Left renal cortex interstitium (tissue), 4 donors: ENCODE results near the gene PDSS2. TPM values are rescaled to one million over a fixed set of nuclear protein-coding genes. Genes with fewer than 3 reads are reported as not detected.
"Not testable (repeated sequence)": the region's sequence is repeated elsewhere in the genome, so short reads cannot be mapped to it uniquely, and the experiment has no call there.

ENCODE experiments used
- DNase-seq, 4 donors: peaks; one replicate each; pipeline ENCODE4 v3.0.0-alpha.2; 2013; ENCODE audit warnings: low read depth in 4 of 4, low spot score in 2 of 4, missing footprints in 1 of 4
- polyA plus RNA-seq, 4 donors: library from polyadenylated mRNA; unstranded; fragments of 120-200 nt; gene quantifications; one replicate each; pipeline ENCODE4 v1.2.1, GENCODE V29; 2013; ENCODE audit not compliant: insufficient read length in 4 of 4

PDSS2 gene
- polyA plus RNA-seq, 4 donors: 16.7 to 19.9 (median 17.7) TPM

DNA sequence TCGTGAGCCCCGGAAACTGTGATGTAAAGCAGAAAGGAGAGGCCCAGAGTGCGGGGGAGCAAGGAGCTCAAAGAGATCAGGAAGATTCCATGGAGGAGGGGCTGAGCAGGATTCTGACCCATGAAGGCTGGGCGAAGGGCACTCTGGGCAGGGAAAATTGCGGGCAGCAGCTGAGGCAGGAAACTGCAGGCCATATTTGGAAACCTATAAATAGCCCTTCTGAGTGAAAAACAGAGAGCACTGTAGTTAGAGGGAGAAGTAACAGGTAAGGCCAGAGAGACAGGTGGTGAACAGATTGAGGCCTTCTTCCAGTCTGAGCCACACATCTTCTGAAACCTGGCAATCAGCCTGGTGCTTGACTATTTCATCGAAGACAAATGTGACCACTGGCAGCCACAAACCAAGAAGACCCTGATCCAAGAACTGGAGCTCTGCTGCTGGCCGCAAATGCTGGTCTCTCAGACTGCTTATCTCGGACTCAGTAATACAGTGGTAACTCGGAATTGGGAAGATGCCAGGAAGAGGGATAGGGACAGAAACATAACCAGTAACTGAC, 329.9 kb downstream of the PDSS2 start:
- DNase-seq: no peak

DNA sequence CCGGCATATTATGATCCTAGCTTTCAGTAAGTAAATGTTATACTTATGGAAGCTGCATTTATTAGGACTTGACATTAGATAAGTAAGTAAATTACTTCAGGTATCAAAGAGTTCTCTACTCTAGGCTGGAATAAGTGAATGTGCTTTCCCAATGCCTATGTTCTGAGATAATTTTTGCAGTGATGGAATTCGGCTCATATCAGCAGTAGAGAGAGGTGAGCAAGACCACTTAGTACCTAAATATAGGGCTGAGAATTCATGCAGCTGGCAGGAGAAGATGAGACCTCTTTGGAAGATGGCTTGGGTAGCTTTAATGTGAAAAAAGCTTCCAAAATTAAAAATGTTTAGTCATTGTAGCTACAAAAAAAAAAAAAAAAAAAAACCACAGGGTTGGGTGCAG, 330.8 kb downstream of the PDSS2 start:
- DNase-seq: no peak

DNA sequence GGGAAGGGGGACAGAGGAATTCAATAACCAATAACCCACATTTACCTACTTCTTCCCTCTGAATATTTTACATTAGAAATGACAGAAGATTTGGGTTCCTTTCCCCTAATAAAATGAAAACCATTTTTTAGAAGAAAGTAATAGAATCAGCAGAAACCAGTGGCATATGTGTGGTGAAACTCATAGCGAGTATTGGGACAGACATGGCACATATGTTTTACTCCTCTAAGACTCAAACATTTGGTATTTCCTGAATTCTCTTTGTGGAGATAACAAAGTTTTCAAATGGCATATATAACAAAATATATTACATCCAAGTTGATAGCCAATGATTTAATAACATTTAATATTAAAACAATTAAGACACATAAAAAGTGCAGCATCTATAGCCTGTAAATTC, 331.2 kb downstream of the PDSS2 start:
- DNase-seq: no peak

DNA sequence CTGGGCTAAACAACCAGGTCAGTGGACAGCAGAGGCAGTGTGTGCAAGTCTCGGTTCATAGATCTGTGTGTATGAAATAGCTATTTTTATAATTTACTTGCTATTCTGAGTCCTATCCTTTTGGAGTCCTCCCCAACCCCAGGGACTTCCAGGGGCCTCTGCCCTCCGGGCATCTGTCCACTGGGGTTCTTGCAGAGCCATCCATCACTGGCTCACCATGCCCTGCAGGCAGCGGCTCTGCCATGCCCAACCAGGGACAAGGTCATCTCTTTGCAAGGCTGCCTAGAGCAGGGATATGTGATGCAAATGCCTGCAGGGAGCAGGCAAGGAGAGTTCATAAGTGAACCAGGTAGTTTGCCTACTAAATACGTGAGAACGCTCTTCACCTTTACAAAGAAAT, 333.6 kb downstream of the PDSS2 start:
- DNase-seq: no peak

DNA sequence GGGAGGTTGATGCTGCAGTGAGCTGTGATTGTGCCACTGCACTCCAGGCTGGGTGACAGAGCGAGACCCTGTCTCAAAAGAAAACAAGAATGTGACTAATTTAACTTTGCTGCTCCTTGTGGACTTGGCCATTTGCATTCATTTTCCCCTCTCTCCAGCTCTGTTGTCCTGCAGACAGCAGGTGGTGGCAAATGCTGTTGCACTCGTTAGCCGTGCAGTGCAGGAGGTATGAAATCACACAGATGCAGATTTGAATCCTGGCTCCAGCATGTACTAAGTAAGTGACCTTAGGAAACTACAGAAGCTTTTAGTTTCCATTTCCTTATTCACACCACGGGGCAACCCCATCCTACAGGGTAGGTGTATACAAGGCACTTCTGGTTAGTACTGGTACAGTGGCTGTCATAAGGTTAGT, 334.4 kb downstream of the PDSS2 start:
- no peak for DNase-seq

DNA sequence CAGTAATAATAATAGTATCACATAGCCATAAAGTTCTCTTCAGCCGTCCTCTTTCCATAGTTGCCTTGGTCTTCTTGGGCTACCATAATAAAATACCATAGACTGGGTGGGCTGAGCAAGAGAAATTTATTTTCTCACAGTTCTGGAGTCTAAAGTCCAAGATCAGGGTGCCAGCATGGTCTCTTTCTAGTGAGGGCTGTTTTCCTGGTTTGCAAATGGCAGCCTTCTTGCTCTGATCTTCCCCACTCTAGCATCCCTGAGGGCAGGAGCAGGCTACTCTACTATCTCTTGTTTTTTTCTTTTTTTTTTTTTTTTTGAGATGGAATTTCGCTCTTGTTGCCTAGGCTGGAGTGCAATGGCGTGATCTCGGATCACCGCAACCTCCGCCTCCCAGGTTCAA, 335.9 kb downstream of the PDSS2 start:
- no peak for DNase-seq

DNA sequence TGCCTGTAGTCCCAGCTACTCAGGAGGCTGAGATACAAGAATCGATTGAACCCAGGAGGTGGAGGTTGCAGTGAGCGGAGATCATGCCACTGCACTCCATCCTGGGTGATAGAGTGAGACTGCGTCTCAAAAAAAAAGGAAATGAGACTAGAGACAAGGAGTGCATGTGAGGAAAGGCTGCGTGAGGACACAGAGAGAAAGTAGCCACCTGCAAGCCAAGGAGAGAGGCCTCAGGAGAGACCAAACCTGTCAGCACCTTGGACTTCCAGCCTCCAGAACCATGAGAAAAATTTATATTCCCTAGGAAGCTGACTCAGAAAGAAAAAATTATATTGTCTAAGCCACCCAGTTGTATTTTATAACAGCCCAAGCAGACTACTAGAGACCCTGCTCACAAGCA, 336.6 kb downstream of the PDSS2 start:
- DNase-seq: no peak

DNA sequence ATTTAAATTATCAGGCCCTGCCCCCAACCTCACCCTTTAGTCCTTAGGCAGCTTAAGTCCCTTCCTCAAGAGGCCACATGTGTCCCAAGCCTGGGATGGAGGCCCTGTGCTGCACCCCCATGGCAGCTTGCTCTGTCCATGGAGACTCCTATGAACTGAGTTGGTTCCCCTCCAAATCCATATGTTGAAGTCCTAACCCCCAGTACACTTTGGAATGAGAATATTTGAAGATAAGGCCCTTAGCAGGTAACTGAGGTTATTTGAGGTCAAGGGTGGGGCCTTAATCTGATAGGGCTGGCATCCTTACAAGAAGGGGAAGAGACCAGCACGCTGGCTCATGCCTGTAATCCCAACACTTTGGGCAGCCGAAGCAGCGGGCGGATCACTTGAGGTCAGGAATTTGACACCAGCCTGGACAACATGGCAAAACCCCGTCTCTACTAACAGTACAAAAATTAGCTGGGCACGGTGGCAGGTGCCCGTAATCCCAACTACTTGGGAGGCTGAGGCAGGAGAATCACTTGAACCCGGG, 337.3 kb downstream of the PDSS2 start:
- no peak for DNase-seq

DNA sequence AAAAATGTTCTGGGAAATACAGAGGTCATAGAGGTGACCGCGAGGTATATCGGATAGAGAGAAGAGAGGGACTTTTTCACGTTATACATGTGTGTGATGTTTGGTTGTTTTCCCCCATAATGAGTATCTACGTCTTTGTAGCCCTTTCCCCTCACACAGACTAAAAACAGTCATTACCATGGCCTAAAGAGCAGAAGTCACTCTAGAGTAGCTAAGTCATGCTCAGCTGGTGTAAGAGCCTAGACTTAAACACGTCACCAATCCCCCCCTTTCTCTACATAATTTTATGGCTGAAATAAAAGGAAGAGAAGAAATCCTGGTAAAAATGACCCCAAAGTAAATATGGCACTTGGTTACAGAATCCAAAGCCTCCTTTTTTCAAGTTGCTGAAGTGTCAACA, 338.1 kb downstream of the PDSS2 start:
- no peak for DNase-seq

DNA sequence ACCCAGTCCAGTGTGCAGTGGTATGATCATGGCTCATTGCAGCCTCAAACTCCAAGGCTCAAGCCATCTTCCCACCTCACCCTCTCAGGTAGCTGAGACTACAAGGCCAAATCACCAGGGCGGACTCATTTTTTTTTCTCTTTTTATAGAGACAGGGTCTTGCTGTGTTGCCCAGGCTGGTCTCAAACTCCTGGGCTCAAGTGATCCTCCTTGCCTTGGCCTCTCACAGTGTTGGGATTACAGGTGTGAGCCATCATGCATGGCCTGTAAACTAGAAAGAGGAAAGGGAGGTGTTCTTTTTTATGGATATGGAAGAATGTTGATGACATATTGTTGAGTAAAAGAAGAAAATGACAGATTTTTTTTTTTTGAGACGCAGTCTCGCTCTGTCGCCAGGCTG, 339.0 kb downstream of the PDSS2 start:
- no peak for DNase-seq

DNA sequence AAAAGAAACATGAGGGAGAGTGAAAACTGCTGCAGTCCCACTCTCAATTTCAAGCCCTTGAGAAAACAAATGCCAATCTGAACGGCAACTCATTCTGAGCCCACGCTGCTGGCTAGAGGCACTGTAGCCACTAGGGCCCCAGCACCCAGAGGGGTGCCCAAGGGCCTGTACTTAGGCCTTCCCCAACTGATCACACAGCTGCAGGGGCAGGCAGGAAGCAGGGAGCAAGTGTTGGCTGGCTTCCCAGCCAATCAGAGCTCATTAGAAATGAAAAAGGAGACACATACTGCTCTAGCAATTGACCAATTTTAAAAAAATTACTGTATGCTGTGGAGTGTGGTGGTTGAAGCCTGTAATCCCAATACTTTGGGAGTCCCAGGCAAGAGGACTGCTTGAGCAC, 340.4 kb downstream of the PDSS2 start:
- no peak for DNase-seq

DNA sequence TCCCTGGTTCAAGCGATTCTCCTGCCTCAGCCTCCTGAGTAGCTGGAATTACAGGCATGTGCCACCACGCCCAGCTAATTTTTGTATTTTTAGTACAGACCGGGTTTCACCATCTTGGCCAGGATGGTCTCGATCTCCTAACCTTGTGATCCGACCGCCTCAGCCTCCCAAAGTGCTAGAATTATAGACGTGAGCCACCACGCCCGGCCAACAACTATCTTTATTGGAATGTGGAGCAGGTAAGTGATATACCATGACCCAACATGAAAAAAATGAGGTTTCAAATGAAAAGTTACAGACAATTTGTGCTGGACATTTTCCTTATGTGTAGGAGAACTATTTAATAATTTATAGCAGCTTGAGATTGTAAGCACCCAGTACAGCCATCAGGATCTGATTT, 340.8 kb downstream of the PDSS2 start:
- not testable (repeated sequence) for DNase-seq

DNA sequence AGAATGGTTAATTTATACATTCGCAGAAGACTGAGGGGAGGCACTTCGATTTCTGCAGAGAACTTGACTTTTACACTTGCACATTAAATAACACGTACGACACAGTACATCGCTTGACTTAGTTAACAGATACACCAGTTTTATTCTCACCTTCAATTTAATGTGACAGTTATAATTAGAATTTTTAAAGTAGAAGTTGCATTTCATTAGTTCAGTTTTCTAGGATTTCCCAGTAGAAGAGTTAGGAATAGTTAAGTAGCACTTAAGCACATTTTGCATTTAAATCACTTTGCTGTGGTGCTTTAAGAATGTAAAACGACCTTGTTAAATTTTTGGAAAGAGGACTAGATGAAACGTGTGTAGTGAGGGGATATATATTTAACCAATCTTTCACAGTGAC, 342.4 kb downstream of the PDSS2 start:
- DNase-seq: no peak

DNA sequence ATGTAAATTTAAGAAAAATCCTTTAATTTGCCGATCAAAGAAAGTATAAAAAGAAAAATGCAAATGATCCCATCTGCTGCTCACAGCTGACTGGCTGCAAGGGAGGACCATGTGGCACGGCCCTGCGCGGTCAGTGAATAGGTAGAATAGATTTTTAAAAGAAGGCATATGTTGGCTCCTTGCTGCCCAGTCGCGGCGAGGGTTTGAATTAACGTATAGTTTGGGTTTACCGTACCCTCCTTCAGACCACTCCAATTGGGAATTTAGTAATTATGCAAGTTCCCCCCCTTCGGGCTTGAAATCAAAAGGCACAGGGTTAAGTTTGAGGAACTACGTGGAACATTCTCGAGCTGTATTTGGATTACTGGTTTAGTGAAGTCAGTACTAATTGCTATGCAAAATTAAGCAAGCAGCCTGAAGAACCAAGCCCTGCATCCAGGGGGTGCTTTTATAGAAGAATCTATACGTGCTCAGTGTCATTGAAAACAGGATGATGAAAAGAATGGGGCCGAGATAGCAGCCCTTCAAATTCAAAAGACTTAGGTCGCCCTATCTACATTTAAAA, 343.0 kb downstream of the PDSS2 start:
- DNase-seq: peak in 1 of 4 donors; percentile 56

DNA sequence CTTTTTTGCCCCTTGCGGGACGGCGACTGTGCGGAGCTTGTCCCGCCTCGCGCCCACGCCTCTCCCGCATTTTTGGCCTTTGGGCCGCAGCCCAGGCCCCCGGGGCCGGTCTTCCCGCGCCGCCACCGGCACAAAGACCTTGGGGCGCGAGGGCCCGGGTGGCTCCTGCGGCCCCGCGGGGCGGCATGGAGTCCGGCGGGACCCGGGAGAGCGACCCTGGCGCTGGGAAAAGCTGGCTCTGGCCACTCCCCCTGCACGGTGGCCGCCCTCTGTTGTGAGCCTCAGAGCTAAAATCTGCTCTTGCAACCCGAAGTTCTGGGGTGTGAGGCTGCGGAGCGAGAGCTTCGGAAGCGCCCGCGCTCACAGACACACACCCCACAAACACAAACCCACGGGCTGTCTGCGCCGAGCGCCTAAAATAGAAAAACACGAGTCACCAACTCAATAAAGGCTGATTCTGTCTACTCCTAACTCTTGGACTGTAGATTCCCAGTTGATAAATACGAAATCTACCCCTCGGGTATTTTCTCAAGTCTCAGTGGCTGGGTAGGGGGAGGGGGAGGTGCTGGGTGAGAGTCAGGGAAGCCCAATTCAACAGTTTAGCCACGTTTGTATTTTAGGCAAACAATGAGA, 343.6 kb downstream of the PDSS2 start:
- peak in 2 of 4 donors; percentile 54 to 60 for DNase-seq

DNA sequence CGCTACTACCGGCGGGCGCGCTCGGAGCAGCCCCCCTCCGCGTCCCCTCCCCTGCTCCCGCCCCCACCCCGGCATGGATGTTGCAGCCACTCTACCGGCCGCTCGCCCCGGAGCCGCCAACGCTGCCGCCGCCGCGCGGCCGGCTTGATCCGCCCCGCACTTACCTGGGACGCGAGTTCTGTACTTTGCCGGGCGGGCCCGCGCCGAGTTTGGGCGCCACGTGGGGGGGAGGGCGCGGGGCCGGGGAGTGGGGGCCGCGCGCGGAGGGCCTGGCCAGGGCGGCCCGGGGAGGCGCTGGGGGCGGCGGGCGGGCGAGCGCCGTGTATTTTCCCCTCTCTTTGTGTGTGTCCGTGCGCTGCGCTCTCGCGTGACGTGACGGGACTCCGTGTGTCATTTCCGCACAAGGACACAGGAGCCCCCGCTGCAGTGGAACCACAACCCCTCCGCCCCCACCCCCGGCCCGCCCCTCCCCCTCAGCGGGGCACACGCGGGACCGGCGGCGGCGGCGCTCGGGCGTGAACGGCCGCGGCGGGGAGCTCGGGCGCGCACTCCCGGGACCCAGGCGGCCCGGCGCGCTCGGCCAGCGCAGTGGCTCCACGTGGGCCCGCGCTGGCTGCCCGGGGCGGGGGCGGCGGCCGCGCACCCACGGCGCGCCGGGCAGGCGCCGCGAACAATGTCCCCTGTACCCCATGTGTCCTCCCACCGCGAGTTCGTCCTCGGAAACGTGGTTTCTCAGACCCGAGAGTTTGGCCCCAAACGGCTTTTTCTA, 344.3 kb downstream of the PDSS2 start, which contains the start of gene BEND3:
Gene BEND3, minus strand, starts transcription at position 590 of the 769 bp plus-strand sequence. CDS start 16,230 bp downstream, outside the sequence.
- no peak for DNase-seq

DNA sequence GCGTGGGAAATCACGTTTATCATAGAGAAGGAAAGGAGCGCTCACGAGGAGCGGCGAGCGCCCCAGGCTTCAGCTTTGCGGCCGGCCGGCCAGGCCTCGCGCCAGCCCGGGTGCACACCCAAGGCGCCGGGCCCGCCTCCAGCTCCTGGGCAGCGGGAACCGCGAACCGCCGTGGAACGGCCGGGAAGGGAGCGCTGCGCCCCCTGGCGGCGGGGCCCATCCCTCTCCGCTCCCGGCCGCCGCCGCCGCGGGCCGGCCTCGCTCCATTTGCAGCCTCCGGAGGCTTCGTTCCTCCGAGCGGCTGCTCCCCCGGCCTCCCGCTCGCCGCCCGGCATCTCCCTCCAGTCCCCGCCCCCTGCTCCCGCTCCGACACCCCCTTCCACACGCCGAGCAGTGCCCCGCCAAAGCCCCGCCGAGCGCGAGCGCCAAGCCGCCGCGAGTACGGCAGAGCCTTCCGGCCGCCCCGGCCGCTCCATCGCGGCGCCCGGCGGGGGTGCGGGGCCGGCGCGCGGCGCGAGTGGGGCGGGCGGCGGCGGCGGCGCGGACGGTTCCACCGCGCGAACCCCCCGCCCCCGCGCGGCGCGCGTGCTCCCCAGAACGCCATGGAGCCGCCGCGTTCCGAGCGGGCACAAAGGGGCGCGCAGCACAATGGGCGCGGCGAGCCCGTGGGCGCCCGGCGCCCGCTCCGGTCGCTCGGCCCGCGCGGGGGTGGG, 345.0 kb downstream of the PDSS2 start:
- peak; percentile 48 to 80 (median 67) for DNase-seq

DNA sequence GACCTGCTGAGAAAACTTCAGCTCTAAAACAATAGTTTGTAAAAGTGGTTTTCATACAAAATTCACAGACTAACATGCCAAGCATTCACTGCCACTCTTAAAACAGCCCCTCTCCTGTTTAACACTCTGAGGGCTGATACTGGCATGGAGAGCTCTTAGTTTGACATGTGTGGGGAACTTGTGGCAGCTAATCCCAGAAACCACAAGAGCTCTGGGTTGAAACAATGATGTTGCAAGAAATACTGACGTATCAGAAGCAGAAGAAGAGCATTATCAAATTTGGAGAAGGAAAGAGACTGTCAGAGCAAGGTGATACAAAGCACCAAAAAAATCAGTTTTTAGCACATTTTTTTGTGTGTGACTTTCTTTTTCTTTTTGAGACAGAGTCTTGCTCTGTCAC, 349.2 kb downstream of the PDSS2 start:
- DNase-seq: no peak

DNA sequence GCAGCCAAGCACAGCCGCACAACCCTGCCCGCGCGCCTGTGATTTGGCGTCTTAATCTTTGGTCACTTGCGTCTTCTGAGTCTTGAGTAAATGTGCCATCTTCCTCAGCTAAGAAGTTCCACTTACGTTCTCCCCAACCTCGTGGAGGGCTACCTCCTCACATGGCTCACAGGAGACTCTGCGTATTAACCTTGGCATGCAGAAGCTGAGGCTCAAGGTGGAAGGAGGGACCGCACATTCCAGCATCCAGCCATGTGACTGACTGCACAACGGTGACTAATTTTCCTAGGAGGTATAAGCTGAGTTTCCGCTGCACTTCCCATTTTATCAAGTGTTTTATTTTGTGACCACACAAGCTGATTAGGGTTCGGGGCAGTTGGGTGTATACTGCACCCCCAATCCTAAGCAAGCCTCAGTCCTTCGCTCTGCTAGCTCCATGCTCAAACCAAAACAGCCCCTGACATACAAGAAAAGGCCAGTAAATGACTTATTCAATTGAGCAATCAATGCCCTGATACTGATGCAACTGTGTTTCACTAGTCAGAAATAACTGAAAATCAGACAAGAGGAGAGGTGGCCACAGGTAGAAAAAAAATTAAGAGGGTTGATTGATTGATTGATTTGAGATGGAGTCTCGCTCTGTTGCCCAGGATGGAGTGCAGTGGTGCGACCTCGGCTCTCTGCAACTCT, 351.0 kb downstream of the PDSS2 start:
- no peak for DNase-seq

DNA sequence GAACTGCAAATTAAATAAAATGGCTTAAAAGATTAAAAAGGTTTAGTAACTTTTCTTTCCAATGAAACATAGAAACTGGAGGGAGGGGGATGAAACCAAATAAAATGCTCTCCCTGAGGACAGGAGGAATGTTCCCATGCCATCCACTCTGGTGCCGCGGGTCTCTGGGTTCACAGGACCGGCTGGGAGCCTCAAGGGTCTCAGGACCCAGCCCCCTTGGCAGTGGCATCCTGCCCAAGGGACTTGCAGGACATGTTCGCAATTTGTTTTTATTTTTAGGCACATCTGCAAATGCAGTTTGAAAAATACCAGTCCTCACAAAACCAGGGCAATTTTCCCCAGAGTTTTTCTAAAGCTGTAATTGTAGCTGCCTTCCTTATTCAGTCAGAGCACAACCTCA, 351.6 kb downstream of the PDSS2 start:
- DNase-seq: no peak
